ENCODE measurements around the gene TXNDC11.
"Not testable (repeated sequence)": the region's sequence is repeated elsewhere in the genome, so short reads cannot be mapped to it uniquely, and the experiment has no call there.

TXNDC11 gene

GRCh38 chr16:11742536-11743307 is at the start of gene TXNDC11:
TSS of gene TXNDC11 (minus strand) at chr16:11742857. CDS start at chr16:11742730, 127 bp downstream.
- Histone ChIP-seq H3K27ac (ENCODE audit: low read depth, low read length) (peak within 1 kb of the TSS; percentile 69), H2AFZ (ENCODE audit: low read length, unreplicated experiment) (peak within 1 kb of the TSS; percentile 63), H3K36me3 (ENCODE audit: insufficient read depth, low read length) (0 out of 2 replicates have a peak, but pooled peaks cover 4% of the 10 kb centered on the region), H3K4me3 (ENCODE audit: low read depth, low read length) (peak within 1 kb of the TSS; percentile 94), H3K27me3 (ENCODE audit: insufficient read depth, low read length) (no peaks in the 10 kb centered on the region), H3K79me2 (ENCODE audit: control insufficient read depth, insufficient read depth, low read length, unreplicated experiment) (peaks cover 47% of the 10 kb centered on the region), H3K4me1 (ENCODE audit: control insufficient read depth, insufficient read depth, low read length, unreplicated experiment) (peaks cover 20% of the 10 kb centered on the region)

- H3K27ac ChIP-seq (ENCODE audit: low read depth, low read length), result no peak overlapping the region
- no peaks in the 10 kb centered on the region; the same call in 1 of the 2 replicates for H3K36me3 ChIP-seq (ENCODE audit: insufficient read depth, low read length)
- H3K79me2 ChIP-seq (ENCODE audit: control insufficient read depth, insufficient read depth, low read length, unreplicated experiment), result peaks cover 96% of the 10 kb centered on the region
- H2AFZ ChIP-seq (ENCODE audit: low read length, unreplicated experiment), result no peak overlapping the region
- H3K4me1 ChIP-seq (ENCODE audit: control insufficient read depth, insufficient read depth, low read length, unreplicated experiment), result peaks cover 29% of the 10 kb centered on the region
- no peak overlapping the region for H3K4me3 ChIP-seq (ENCODE audit: low read depth, low read length)
- no peaks in the 10 kb centered on the region for H3K27me3 ChIP-seq (ENCODE audit: insufficient read depth, low read length)
Measured at GRCh38 chr16:11791144-11791828, 48.6 kb upstream of the TXNDC11 start.

GRCh38 chr16:11788914-11789313 is 46.3 kb upstream of the TXNDC11 start:
- Histone ChIP-seq H3K4me1 (ENCODE audit: control insufficient read depth, insufficient read depth, low read length, unreplicated experiment) (peaks cover 16% of the 10 kb centered on the region), H3K36me3 (ENCODE audit: insufficient read depth, low read length) (no peaks in the 10 kb centered on the region)

GRCh38 chr16:11784980-11785599 is 42.4 kb upstream of the TXNDC11 start:
- H3K27me3 ChIP-seq (ENCODE audit: insufficient read depth, low read length); H3K27ac ChIP-seq (ENCODE audit: low read depth, low read length); H2AFZ ChIP-seq (ENCODE audit: low read length, unreplicated experiment); H3K36me3 ChIP-seq (ENCODE audit: insufficient read depth, low read length); H3K4me3 ChIP-seq (ENCODE audit: low read depth, low read length): not testable (repeated sequence)
- Histone ChIP-seq H3K4me1 (ENCODE audit: control insufficient read depth, insufficient read depth, low read length, unreplicated experiment) (peaks cover 24% of the 10 kb centered on the region), H3K79me2 (ENCODE audit: control insufficient read depth, insufficient read depth, low read length, unreplicated experiment) (peaks cover 81% of the 10 kb centered on the region)

More at GRCh38 chr16:11788914-11789313, 46.3 kb upstream of the TXNDC11 start:
- H2AFZ ChIP-seq (ENCODE audit: low read length, unreplicated experiment), result no peak overlapping the region
- H3K27ac ChIP-seq (ENCODE audit: low read depth, low read length), result no peak overlapping the region
- H3K27me3 ChIP-seq (ENCODE audit: insufficient read depth, low read length), result no peaks in the 10 kb centered on the region
- H3K4me3 ChIP-seq (ENCODE audit: low read depth, low read length), result no peak overlapping the region
- H3K79me2 ChIP-seq (ENCODE audit: control insufficient read depth, insufficient read depth, low read length, unreplicated experiment), result peaks cover 90% of the 10 kb centered on the region

- Histone ChIP-seq H3K36me3 (ENCODE audit: insufficient read depth, low read length) (peaks cover 13% of the 10 kb centered on the region), H3K27ac (ENCODE audit: low read depth, low read length) (peak overlapping the region; percentile 97), H3K4me1 (ENCODE audit: control insufficient read depth, insufficient read depth, low read length, unreplicated experiment) (peaks cover 24% of the 10 kb centered on the region), H3K79me2 (ENCODE audit: control insufficient read depth, insufficient read depth, low read length, unreplicated experiment) (peaks cover 81% of the 10 kb centered on the region)
- not testable (repeated sequence) for H3K27me3 ChIP-seq (ENCODE audit: insufficient read depth, low read length); H2AFZ ChIP-seq (ENCODE audit: low read length, unreplicated experiment); H3K4me3 ChIP-seq (ENCODE audit: low read depth, low read length)
Measured at GRCh38 chr16:11784381-11784780, 41.7 kb upstream of the TXNDC11 start.

GRCh38 chr16:11784038-11784369 is 41.3 kb upstream of the TXNDC11 start:
- Histone ChIP-seq H2AFZ (ENCODE audit: low read length, unreplicated experiment) (no peak overlapping the region), H3K4me3 (ENCODE audit: low read depth, low read length) (peak overlapping the region; percentile 70), H3K27me3 (ENCODE audit: insufficient read depth, low read length) (no peaks in the 10 kb centered on the region), H3K36me3 (ENCODE audit: insufficient read depth, low read length) (peaks cover 15% of the 10 kb centered on the region), H3K4me1 (ENCODE audit: control insufficient read depth, insufficient read depth, low read length, unreplicated experiment) (peaks cover 24% of the 10 kb centered on the region), H3K27ac (ENCODE audit: low read depth, low read length) (peak overlapping the region; percentile 97), H3K79me2 (ENCODE audit: control insufficient read depth, insufficient read depth, low read length, unreplicated experiment) (peaks cover 83% of the 10 kb centered on the region)

GRCh38 chr16:11783319-11784037 is 40.8 kb upstream of the TXNDC11 start:
- Histone ChIP-seq H3K36me3 (ENCODE audit: insufficient read depth, low read length) (peaks cover 18% of the 10 kb centered on the region), H3K27me3 (ENCODE audit: insufficient read depth, low read length) (no peaks in the 10 kb centered on the region), H3K4me3 (ENCODE audit: low read depth, low read length) (peak overlapping the region; percentile 70), H2AFZ (ENCODE audit: low read length, unreplicated experiment) (peak overlapping the region; percentile 2), H3K79me2 (ENCODE audit: control insufficient read depth, insufficient read depth, low read length, unreplicated experiment) (peaks cover 78% of the 10 kb centered on the region), H3K27ac (ENCODE audit: low read depth, low read length) (peak overlapping the region; percentile 97), H3K4me1 (ENCODE audit: control insufficient read depth, insufficient read depth, low read length, unreplicated experiment) (peaks cover 24% of the 10 kb centered on the region)

- H3K36me3 ChIP-seq (ENCODE audit: insufficient read depth, low read length), result peaks cover 22% of the 10 kb centered on the region
- peak overlapping the region; percentile 97 for H3K27ac ChIP-seq (ENCODE audit: low read depth, low read length)
- no peak overlapping the region for H2AFZ ChIP-seq (ENCODE audit: low read length, unreplicated experiment)
- H3K4me3 ChIP-seq (ENCODE audit: low read depth, low read length), result peak overlapping the region; percentile 49
- H3K79me2 ChIP-seq (ENCODE audit: control insufficient read depth, insufficient read depth, low read length, unreplicated experiment), result peaks cover 70% of the 10 kb centered on the region
- no peaks in the 10 kb centered on the region for H3K27me3 ChIP-seq (ENCODE audit: insufficient read depth, low read length)
- peaks cover 24% of the 10 kb centered on the region for H3K4me1 ChIP-seq (ENCODE audit: control insufficient read depth, insufficient read depth, low read length, unreplicated experiment)
Measured at GRCh38 chr16:11781773-11782172, 39.1 kb upstream of the TXNDC11 start.

GRCh38 chr16:11780991-11781680 is 38.5 kb upstream of the TXNDC11 start:
- Histone ChIP-seq H3K4me1 (ENCODE audit: control insufficient read depth, insufficient read depth, low read length, unreplicated experiment) (peaks cover 24% of the 10 kb centered on the region), H3K27ac (ENCODE audit: low read depth, low read length) (no peak overlapping the region), H3K27me3 (ENCODE audit: insufficient read depth, low read length) (no peaks in the 10 kb centered on the region), H3K4me3 (ENCODE audit: low read depth, low read length) (no peak overlapping the region), H3K36me3 (ENCODE audit: insufficient read depth, low read length) (peaks cover 27% of the 10 kb centered on the region), H2AFZ (ENCODE audit: low read length, unreplicated experiment) (no peak overlapping the region), H3K79me2 (ENCODE audit: control insufficient read depth, insufficient read depth, low read length, unreplicated experiment) (peaks cover 67% of the 10 kb centered on the region)

GRCh38 chr16:11779074-11779473 is 36.4 kb upstream of the TXNDC11 start:
- Histone ChIP-seq H3K79me2 (ENCODE audit: control insufficient read depth, insufficient read depth, low read length, unreplicated experiment) (peaks cover 52% of the 10 kb centered on the region), H3K4me1 (ENCODE audit: control insufficient read depth, insufficient read depth, low read length, unreplicated experiment) (peaks cover 24% of the 10 kb centered on the region), H3K4me3 (ENCODE audit: low read depth, low read length) (no peak overlapping the region), H2AFZ (ENCODE audit: low read length, unreplicated experiment) (no peak overlapping the region), H3K27me3 (ENCODE audit: insufficient read depth, low read length) (no peaks in the 10 kb centered on the region), H3K27ac (ENCODE audit: low read depth, low read length) (no peak overlapping the region), H3K36me3 (ENCODE audit: insufficient read depth, low read length) (peaks cover 29% of the 10 kb centered on the region)
